ENCODE results near the gene SYNJ1.
"Not testable (repeated sequence)": the region's sequence is repeated elsewhere in the genome, so short reads cannot be mapped to it uniquely, and the experiment has no call there.

Gene SYNJ1

DNA sequence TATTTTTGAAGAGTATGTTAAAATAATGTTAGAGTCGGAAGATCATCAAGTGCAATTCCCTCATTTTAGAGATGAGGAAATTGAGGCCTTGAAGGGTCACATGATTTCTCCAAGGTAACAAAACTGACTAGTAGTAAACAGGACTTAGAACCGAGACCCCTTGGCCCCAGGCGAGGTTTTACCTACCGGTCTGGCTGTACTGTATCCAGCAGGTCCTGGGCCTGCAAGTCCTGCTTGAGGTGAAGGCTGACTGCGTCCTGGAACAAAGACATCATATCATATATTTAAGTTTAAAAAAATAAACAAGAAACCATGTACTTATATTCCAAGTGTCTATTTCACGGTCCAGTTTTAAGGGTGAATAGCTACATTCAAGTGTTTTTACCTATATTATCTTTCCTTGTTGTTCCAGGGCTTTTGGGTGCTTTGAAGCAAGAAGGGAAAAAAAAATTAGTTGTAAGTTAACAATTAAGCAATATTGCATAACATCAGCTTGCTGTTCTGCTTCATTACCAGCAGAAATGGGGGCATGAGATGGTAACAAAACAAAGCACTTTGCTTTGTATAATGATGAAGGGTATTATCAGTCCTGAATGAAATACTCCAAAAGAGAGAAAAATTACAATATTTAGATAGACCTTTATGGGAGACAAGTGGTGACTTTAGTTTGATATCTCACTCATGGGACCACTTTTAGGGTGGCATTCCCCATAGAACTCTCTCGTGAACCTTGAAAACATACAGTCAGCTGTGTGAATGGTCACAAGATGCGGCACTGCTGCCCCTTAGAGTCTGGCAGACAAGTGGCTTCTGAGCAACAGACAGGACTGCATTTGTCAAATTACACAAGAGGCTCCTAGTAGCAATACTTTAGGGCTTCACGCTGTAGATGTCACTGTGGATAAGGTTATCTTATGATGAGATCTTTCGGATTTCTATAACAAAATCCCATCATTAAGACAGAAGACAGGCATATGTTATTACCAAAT lies 85.8 kb downstream of the SYNJ1 start:
- Histone ChIP-seq H3K9me2 (replicated peaks; ENCODE audit: control insufficient read depth, low read length) (no peaks in the 10 kb centered on the region), H3K27ac (ENCODE audit: low read depth, low read length) (no peak overlapping the region), H3K4me1 (ENCODE audit: control insufficient read depth, low read length) (no peaks in the 10 kb centered on the region), H3F3A (ENCODE audit: control insufficient read depth, insufficient read depth) (no peaks in the 10 kb centered on the region), H3K4me3 (ENCODE audit: low read length) (no peak overlapping the region), H3K79me2 (ENCODE audit: control insufficient read depth, low read length) (no peaks in the 10 kb centered on the region), H3K36me3 (ENCODE audit: control insufficient read depth, low read length) (no peaks in the 10 kb centered on the region), H3K4me2 (ENCODE audit: low read length) (no peak overlapping the region), H3K9me3 (ENCODE audit: control insufficient read depth, insufficient read depth, low read length) (no peaks in the 10 kb centered on the region), H4K20me1 (ENCODE audit: control insufficient read depth, insufficient read depth, low read depth, low read length) (no peaks in the 10 kb centered on the region), H3K27me3 (ENCODE audit: control insufficient read depth, low read length) (no peaks in the 10 kb centered on the region)
- TF ChIP-seq, protein P1, sequence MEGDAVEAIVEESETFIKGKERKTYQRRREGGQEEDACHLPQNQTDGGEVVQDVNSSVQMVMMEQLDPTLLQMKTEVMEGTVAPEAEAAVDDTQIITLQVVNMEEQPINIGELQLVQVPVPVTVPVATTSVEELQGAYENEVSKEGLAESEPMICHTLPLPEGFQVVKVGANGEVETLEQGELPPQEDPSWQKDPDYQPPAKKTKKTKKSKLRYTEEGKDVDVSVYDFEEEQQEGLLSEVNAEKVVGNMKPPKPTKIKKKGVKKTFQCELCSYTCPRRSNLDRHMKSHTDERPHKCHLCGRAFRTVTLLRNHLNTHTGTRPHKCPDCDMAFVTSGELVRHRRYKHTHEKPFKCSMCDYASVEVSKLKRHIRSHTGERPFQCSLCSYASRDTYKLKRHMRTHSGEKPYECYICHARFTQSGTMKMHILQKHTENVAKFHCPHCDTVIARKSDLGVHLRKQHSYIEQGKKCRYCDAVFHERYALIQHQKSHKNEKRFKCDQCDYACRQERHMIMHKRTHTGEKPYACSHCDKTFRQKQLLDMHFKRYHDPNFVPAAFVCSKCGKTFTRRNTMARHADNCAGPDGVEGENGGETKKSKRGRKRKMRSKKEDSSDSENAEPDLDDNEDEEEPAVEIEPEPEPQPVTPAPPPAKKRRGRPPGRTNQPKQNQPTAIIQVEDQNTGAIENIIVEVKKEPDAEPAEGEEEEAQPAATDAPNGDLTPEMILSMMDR (IDR thresholded peaks at IDR 0.05; ENCODE audit: low read depth, low read length, poor library complexity, severe bottlenecking): no peak
- TF ChIP-seq EZH2phosphoT487 (IDR thresholded peaks at IDR 0.05; ENCODE audit: borderline replicate concordance, low read length): no peak

- no peaks in the 10 kb centered on the region for H3F3A ChIP-seq (ENCODE audit: control insufficient read depth, insufficient read depth)
- no peaks in the 10 kb centered on the region for H4K20me1 ChIP-seq (ENCODE audit: control insufficient read depth, insufficient read depth, low read depth, low read length)
- TF ChIP-seq, protein P1 (IDR thresholded peaks at IDR 0.05; ENCODE audit: low read depth, low read length, poor library complexity, severe bottlenecking): no peak
- TF ChIP-seq EZH2phosphoT487 (IDR thresholded peaks at IDR 0.05; ENCODE audit: borderline replicate concordance, low read length): no peak
- no peak overlapping the region for H3K4me3 ChIP-seq (ENCODE audit: low read length)
- H3K36me3 ChIP-seq (ENCODE audit: control insufficient read depth, low read length): no peaks in the 10 kb centered on the region
- H3K9me2 ChIP-seq (replicated peaks; ENCODE audit: control insufficient read depth, low read length): no peaks in the 10 kb centered on the region
- no peaks in the 10 kb centered on the region for H3K4me1 ChIP-seq (ENCODE audit: control insufficient read depth, low read length)
- H3K27ac ChIP-seq (ENCODE audit: low read depth, low read length): no peak overlapping the region
- H3K27me3 ChIP-seq (ENCODE audit: control insufficient read depth, low read length): no peaks in the 10 kb centered on the region
- H3K9me3 ChIP-seq (ENCODE audit: control insufficient read depth, insufficient read depth, low read length): no peaks in the 10 kb centered on the region
- H3K79me2 ChIP-seq (ENCODE audit: control insufficient read depth, low read length): no peaks in the 10 kb centered on the region
- H3K4me2 ChIP-seq (ENCODE audit: low read length): no peak overlapping the region
These were observed 101.1 kb downstream of the SYNJ1 start for GRCh38 chr21:32626621-32627196.

GRCh38 chr21:32618218-32618617 lies 109.6 kb downstream of the SYNJ1 start:
- not testable (repeated sequence) for H3K27me3 ChIP-seq (ENCODE audit: control insufficient read depth, low read length); H3K36me3 ChIP-seq (ENCODE audit: control insufficient read depth, low read length); H3K4me2 ChIP-seq (ENCODE audit: low read length); H3K4me3 ChIP-seq (ENCODE audit: low read length); H3K9me3 ChIP-seq (ENCODE audit: control insufficient read depth, insufficient read depth, low read length); H4K20me1 ChIP-seq (ENCODE audit: control insufficient read depth, insufficient read depth, low read depth, low read length); H3F3A ChIP-seq (ENCODE audit: control insufficient read depth, insufficient read depth); H3K9me2 ChIP-seq (replicated peaks; ENCODE audit: control insufficient read depth, low read length); H3K79me2 ChIP-seq (ENCODE audit: control insufficient read depth, low read length); H3K4me1 ChIP-seq (ENCODE audit: control insufficient read depth, low read length); H3K27ac ChIP-seq (ENCODE audit: low read depth, low read length)
